Measurements from ENCODE around the gene KLF1.
A peak's percentile ranks its signal among the peaks of the same experiment; 100 is the strongest.
"Not testable (repeated sequence)": the region's sequence is repeated elsewhere in the genome, so short reads cannot be mapped to it uniquely, and the experiment has no call there.

KLF1 gene

GRCh38 chr19:12886969-12887747 is at the start of gene KLF1:
Gene KLF1 (minus strand): TSS chr19:12887201. CDS start chr19:12887140, 61 bp downstream.
- DNase-seq (ENCODE audit: low read depth) = no peak

GRCh38 chr19:12936582-12936981 is 49.6 kb upstream of the KLF1 start:
- DNase-seq (ENCODE audit: low read depth) = no peak

GRCh38 chr19:12935071-12935470 is 48.1 kb upstream of the KLF1 start:
- no peak for DNase-seq (ENCODE audit: low read depth)

- peak; percentile 84 for DNase-seq (ENCODE audit: low read depth)
These were observed 46.5 kb upstream of the KLF1 start, which contains the start of gene FARSA for GRCh38 chr19:12933287-12934072. Gene FARSA (minus strand): TSS chr19:12933711. CDS start chr19:12933696, 15 bp downstream.

- no peak for DNase-seq (ENCODE audit: low read depth)
These were observed 45.6 kb upstream of the KLF1 start for GRCh38 chr19:12932392-12933286.

GRCh38 chr19:12930002-12930645 is 43.1 kb upstream of the KLF1 start:
- DNase-seq (ENCODE audit: low read depth) = no peak

GRCh38 chr19:12924621-12925310 is 37.8 kb upstream of the KLF1 start:
- no peak for DNase-seq (ENCODE audit: low read depth)

GRCh38 chr19:12922959-12923358 is 36.0 kb upstream of the KLF1 start:
- DNase-seq (ENCODE audit: low read depth) = no peak

- no peak for DNase-seq (ENCODE audit: low read depth)
These were observed 34.0 kb upstream of the KLF1 start for GRCh38 chr19:12921047-12921446.

- DNase-seq (ENCODE audit: low read depth) = no peak
These were observed 31.3 kb upstream of the KLF1 start for GRCh38 chr19:12918253-12918652.

GRCh38 chr19:12915860-12916259 is 28.9 kb upstream of the KLF1 start:
- not testable (repeated sequence) for DNase-seq (ENCODE audit: low read depth)

- DNase-seq (ENCODE audit: low read depth) = no peak
These were observed 27.1 kb upstream of the KLF1 start for GRCh38 chr19:12913851-12914690.

GRCh38 chr19:12913011-12913561 is 26.1 kb upstream of the KLF1 start:
- no peak for DNase-seq (ENCODE audit: low read depth)

GRCh38 chr19:12912571-12912970 is 25.6 kb upstream of the KLF1 start:
- DNase-seq (ENCODE audit: low read depth) = no peak

- no peak for DNase-seq (ENCODE audit: low read depth)
These were observed 20.2 kb upstream of the KLF1 start for GRCh38 chr19:12907166-12907565.

- DNase-seq (ENCODE audit: low read depth) = no peak
These were observed 13.0 kb upstream of the KLF1 start for GRCh38 chr19:12899891-12900518.

- DNase-seq (ENCODE audit: low read depth) = no peak
These were observed 9.5 kb upstream of the KLF1 start for GRCh38 chr19:12896460-12896859.

- DNase-seq (ENCODE audit: low read depth) = no peak
These were observed 6.6 kb upstream of the KLF1 start for GRCh38 chr19:12893582-12893981.

GRCh38 chr19:12891553-12892021 is 4.6 kb upstream of the KLF1 start:
- DNase-seq (ENCODE audit: low read depth) = no peak

Data from stromal cell of bone marrow (primary cell).